ENCODE measurements around the gene IL2RA.

The IL2RA gene

DNA sequence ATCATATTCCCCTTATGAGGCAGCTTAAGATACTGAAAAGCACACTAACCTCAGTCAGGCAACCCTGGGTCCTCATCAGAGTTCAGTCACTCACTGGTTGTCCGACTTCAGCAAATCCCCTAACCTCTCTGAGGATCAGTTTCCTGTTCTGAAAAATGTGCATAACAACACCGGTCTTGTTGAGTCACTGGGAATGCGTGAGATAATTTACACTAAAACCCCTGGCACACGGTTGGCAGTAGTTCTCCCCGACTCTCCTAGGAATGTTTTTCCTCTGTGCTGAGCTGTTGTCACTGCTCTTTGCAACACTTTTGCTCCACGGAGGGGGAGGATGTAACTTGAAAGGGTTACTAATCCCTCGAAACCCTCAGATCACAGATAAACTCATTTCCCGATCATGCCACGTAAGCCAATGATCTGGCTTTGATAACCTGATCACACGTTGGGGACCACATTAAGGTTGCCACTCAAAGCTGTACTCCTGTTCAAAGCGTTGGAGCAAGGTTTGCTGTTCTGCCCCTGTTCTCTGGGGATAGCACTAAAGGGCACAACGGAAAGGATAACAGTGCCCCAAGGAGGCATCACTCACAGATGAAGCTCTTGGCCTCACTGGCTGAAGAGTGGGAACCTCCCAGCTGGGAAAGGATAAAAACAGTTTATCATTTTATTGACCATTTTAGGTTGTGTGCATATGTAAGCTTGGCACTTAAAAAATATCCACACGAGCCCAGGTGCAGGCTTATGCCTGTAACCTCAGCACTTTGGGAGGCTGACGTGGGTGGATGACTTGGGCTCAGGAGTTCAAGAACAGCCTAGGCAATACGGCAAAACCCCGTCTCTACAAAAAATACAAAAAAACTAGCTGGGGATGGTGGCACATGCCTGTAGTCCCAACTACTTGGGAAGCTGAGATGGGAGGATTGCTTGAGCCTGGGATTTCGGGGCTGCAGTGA, 21.6 kb upstream of the IL2RA start:
- no peak for DNase-seq (ENCODE audit: low spot score)
- no peak for TF ChIP-seq CTCF (IDR thresholded peaks at IDR 0.05; ENCODE audit: borderline replicate concordance, control extremely low read depth, extremely low read depth, insufficient read depth, missing control alignments)
- in situ Hi-C loops (cut with MboI; ENCODE audit: low sequenced_read_pairs, unreplicated experiment) = no loop called here

DNA sequence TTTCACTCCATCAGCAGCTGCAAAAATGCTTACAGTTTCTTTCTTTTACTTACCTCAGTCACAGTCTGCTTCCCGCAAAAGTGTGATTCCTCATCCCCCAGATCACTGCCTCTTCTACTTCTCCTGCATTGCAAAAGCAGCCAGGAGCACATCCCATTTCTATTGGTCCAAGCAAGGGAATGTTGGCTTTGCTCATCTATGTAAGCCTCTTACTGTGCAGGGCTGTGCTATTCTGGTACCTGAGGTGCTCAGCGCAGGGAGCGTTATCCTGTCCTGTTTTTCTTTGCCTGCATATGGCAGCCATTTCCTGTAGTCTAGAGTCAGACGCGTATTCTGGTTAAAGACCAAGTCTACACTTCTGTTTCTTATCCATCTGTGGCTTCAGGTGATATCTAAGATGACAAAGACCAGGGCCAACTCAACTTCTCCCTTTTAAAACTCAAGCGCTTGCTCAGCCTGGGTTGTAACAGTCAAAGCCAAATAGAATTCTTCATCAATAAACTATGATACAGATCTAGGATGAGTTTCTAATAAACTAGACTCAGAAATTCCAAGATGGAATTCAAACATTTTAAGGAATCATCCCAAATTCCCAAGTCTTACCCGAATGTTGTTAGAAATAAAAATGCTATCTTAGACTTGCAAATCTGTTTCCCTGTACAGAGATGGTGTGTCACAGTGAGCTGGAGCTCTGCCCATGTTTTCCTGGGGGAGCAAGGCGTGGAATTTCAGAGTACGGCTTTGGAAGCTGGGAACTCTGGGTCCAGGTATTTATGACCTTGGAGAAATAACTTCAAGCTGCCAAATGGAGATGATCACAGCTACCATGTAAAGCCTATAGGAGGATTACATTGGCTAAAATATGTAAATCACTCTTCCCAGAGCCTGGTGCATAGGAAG, 20.6 kb upstream of the IL2RA start:
- in situ Hi-C loops (cut with MboI; ENCODE audit: low sequenced_read_pairs, unreplicated experiment) = no loop called here
- no peak for TF ChIP-seq CTCF (IDR thresholded peaks at IDR 0.05; ENCODE audit: borderline replicate concordance, control extremely low read depth, extremely low read depth, insufficient read depth, missing control alignments)
- no peak for DNase-seq (ENCODE audit: low spot score)

GRCh38 chr10:6080417-6080973, 18.3 kb upstream of the IL2RA start:
- in situ Hi-C loops (cut with MboI; ENCODE audit: low sequenced_read_pairs, unreplicated experiment) = no loop called here
- no peak for TF ChIP-seq CTCF (IDR thresholded peaks at IDR 0.05; ENCODE audit: borderline replicate concordance, control extremely low read depth, extremely low read depth, insufficient read depth, missing control alignments)
- no peak for DNase-seq (ENCODE audit: low spot score)

DNA sequence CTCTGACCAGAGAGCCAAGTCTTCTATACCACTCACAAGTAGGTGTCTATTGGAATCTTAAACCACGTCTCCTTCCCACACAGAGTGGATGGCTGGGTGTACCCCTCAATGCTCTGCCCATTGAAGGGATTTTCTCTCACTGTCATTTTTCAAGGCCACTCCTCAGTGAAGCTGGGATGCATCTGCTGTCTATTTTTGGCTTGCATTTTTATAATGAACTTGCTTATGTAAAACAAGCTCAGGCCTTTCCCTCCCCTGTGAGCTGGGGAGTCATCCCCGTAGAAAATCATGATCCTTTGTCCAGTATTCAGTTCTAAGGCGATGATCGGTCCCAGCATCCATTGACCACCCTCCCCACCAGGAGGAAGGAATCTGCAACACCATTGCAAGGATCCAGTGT, 16.9 kb upstream of the IL2RA start:
- TF ChIP-seq CTCF (IDR thresholded peaks at IDR 0.05; ENCODE audit: borderline replicate concordance, control extremely low read depth, extremely low read depth, insufficient read depth, missing control alignments) = no peak
- DNase-seq (ENCODE audit: low spot score) = no peak
- in situ Hi-C loops (cut with MboI; ENCODE audit: low sequenced_read_pairs, unreplicated experiment) = no loop called here

DNA sequence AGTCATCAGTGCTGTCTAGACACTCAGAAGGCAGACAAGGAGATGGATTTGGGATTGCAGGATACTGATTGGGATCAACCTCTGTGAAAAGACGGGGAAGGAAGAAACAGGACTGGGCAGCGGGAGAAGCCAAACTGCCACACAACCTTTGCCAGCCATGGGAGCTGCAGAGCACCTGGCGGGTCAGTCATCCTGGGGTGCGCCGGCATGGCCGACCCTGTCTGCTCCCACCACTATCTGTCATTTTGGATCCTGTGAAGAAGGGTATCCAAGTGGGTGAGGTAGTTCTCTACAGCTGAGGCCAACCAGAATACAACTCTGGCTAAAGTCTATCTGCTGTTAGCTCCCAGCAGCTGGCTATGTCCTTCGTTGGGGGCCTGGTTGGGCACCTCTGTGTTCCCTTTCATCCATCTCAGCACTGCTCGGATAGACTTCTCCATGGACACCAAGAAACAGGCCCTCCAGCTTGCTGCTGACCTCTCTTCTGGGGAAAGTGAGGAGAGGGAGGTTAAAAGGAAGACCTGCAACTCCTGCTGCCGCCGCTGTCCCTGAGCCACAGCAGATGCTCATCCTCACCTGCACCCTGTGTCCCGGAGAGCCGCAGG, 15.0 kb upstream of the IL2RA start:
- TF ChIP-seq CTCF (IDR thresholded peaks at IDR 0.05; ENCODE audit: borderline replicate concordance, control extremely low read depth, extremely low read depth, insufficient read depth, missing control alignments) = no peak
- in situ Hi-C loops (cut with MboI; ENCODE audit: low sequenced_read_pairs, unreplicated experiment) = no loop called here
- DNase-seq (ENCODE audit: low spot score) = no peak

Measured in GM13976 (cell line).